Activated CD8-positive, alpha-beta T cell treated with anti-CD3 and anti-CD28 coated beads for 36 hours (primary cell): ENCODE data around the gene GPR158. TPM values are rescaled to one million over a fixed set of nuclear protein-coding genes. Genes with fewer than 3 reads are reported as not detected.

ENCODE experiments used
- ATAC-seq: fragments of 200-7000 bp; cut with Tn5 transposase; one replicate; pipeline ENCODE4 v1.10.0; 2021; ENCODE audit warnings: mild to moderate bottlenecking, moderate library complexity
- CTCF ChIA-PET: fragments of 350-600 bp; sonication (Branson Sonifier 250); formaldehyde crosslinking; loops from one replicate; lab custom pipeline; 2021; ENCODE audit warnings: antibody characterized with exemption; lab: Charles Lee
- POLR2A ChIA-PET: fragments of 350-600 bp; sonication (Branson Sonifier 250); formaldehyde crosslinking; loops from one replicate; lab custom pipeline; 2021; ENCODE audit warnings: antibody characterized with exemption; lab: Charles Lee
- DNase-seq: peaks from one replicate; pipeline ENCODE4 v3.0.0-alpha.2; 2020
- H3K27ac Mint-ChIP-seq: one replicate; pipeline ENCODE4 v1.8.0; 2021; ENCODE audit warnings: mild to moderate bottlenecking, mixed read lengths
- H3K27me3 Mint-ChIP-seq: one replicate; pipeline ENCODE4 v1.8.0; 2021; ENCODE audit warnings: mixed read lengths
- H3K36me3 Mint-ChIP-seq: one replicate; pipeline ENCODE4 v1.8.0; 2021; ENCODE audit warnings: low read depth, mixed read lengths
- H3K4me1 Mint-ChIP-seq: one replicate; pipeline ENCODE4 v1.8.0; 2021; ENCODE audit warnings: low read depth, mixed read lengths
- H3K4me3 Mint-ChIP-seq: one replicate; pipeline ENCODE4 v1.8.0; 2021; ENCODE audit warnings: mild to moderate bottlenecking, moderate library complexity, mixed read lengths
- H3K9me3 Mint-ChIP-seq: one replicate; pipeline ENCODE4 v1.8.0; 2021; ENCODE audit warnings: mixed read lengths
- intact Hi-C: fragments of 100-400 bp; cut with micrococcal nuclease; formaldehyde crosslinking; loops from one replicate; pipeline ENCODE4 v1.10.0; 2022
- total RNA-seq, 2 experiments: library from RNA; stranded (reverse); gene quantifications; one replicate each; pipeline ENCODE4 v1.2.3, GENCODE V29; 2021
- TF ChIP-seq, protein P1 (sequence below): fragments of 200-600 bp; IDR thresholded peaks from one replicate; pipeline ENCODE4 v1.8.0; 2022; ENCODE audit warnings: antibody characterized with exemption, mild to moderate bottlenecking

The GPR158 gene
- total RNA-seq, result not detected

DNA sequence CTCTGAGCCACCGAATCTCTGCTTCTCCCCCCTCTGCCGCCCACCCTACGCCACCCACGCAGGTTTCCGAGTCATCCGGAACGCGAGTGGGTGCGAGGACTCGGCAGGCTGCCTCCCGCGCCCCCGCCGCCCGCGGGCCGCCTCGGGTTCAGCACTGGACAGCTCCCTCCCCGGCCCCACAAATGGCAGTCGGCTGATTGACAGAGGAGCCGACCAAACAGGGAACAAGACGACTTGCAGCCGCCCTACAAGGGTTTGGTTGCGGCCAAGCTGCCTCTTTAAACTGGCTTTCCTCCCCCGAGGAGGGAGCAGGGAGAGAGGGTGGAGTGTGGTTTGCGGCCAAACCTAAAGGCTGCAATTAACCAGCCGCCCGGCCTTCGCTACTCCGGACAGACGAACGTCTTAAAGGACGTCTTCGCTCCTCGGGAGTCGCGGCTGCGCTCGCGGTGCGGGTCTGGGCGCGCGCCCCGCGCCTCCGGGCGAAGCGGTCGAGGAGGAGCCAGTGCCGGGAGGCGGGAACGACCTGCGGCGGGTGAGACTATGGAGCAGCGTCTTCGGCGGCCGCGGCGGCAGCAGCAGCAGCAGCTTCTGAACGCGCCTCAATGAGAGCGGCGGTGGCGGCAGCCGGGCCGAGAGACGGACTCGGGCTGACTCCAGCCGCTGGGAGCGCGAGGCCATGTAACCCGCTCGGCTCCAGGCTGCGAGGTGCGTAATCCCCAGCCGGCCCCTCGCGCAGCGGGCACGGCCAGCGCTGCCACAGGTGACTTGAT, at the start of gene GPR158:
Gene GPR158, plus strand, starts transcription at position 541 of the 770 bp plus-strand sequence. CDS start 420 bp downstream, outside the sequence.
- peaks cover 12% of the 10 kb centered on the region for H3K4me1 Mint-ChIP-seq
- H3K27me3 Mint-ChIP-seq, result peaks cover 49% of the 10 kb centered on the region
- H3K4me3 Mint-ChIP-seq, result peak within 1 kb of the TSS; percentile 14
- no peak within 1 kb of the TSS for H3K27ac Mint-ChIP-seq
- TF ChIP-seq, protein P1, sequence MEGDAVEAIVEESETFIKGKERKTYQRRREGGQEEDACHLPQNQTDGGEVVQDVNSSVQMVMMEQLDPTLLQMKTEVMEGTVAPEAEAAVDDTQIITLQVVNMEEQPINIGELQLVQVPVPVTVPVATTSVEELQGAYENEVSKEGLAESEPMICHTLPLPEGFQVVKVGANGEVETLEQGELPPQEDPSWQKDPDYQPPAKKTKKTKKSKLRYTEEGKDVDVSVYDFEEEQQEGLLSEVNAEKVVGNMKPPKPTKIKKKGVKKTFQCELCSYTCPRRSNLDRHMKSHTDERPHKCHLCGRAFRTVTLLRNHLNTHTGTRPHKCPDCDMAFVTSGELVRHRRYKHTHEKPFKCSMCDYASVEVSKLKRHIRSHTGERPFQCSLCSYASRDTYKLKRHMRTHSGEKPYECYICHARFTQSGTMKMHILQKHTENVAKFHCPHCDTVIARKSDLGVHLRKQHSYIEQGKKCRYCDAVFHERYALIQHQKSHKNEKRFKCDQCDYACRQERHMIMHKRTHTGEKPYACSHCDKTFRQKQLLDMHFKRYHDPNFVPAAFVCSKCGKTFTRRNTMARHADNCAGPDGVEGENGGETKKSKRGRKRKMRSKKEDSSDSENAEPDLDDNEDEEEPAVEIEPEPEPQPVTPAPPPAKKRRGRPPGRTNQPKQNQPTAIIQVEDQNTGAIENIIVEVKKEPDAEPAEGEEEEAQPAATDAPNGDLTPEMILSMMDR, result no peak
- ChIA-PET POLR2A (no interaction called here), CTCF (no interaction called here)
- peaks cover 4% of the 10 kb centered on the region for H3K9me3 Mint-ChIP-seq
- intact Hi-C loops, result no loop called here
- peaks cover 1% of the 10 kb centered on the region for H3K36me3 Mint-ChIP-seq
- ATAC-seq, result peak; percentile 70
- peak; percentile 71 for DNase-seq

DNA sequence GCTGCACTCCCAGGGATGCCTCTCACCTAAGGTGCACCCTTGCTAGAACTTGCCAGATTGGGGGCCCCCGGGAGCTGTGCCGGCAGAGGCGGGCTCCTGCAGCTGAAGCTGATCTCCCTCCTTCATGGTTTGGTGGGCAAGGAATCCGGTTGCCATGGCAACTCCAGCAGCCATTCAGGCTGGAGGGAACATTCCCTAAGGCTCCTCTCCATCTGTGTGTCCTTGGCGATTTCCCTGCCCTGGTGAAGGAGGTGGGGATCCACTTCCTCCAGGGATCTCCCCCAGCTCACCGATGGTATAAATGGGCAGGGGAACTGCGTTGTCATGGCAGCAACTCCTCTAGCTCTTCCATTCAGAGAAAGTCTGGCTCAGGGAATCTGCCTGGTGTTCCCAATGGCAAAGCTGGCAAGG, 49.6 kb upstream of the GPR158 start:
- POLR2A ChIA-PET, result no interaction called here
- CTCF ChIA-PET, result no interaction called here

GRCh38 chr10:25129592-25129991, 45.2 kb upstream of the GPR158 start:
- ChIA-PET CTCF (interaction anchor here (1.4 to 1.5 kb wide), 2 partner anchors 16 to 610 kb away, joined by 3 to 6 read pairs; no protein-coding TSS in a partner anchor), POLR2A (no interaction called here)
- H3K4me3 Mint-ChIP-seq, result no peak overlapping the region
- TF ChIP-seq, protein P1, result no peak
- peaks cover 5% of the 10 kb centered on the region for H3K9me3 Mint-ChIP-seq
- H3K36me3 Mint-ChIP-seq, result no peaks in the 10 kb centered on the region
- no peak for ATAC-seq
- peaks cover 9% of the 10 kb centered on the region for H3K27me3 Mint-ChIP-seq
- H3K4me1 Mint-ChIP-seq, result no peaks in the 10 kb centered on the region
- H3K27ac Mint-ChIP-seq, result no peak overlapping the region
- intact Hi-C loops, result no loop called here
- DNase-seq, result no peak

More for the DNA sequence above, 49.6 kb upstream of the GPR158 start:
- H3K9me3 Mint-ChIP-seq, result peaks cover 2% of the 10 kb centered on the region
- peaks cover 9% of the 10 kb centered on the region for H3K27me3 Mint-ChIP-seq
- TF ChIP-seq, protein P1, result no peak
- no peak for DNase-seq
- no peak overlapping the region for H3K4me3 Mint-ChIP-seq
- intact Hi-C loops, result no loop called here
- H3K4me1 Mint-ChIP-seq, result no peaks in the 10 kb centered on the region
- no peak for ATAC-seq
- no peaks in the 10 kb centered on the region for H3K36me3 Mint-ChIP-seq
- no peak overlapping the region for H3K27ac Mint-ChIP-seq

GRCh38 chr10:25130906-25131305, 43.9 kb upstream of the GPR158 start:
- ChIA-PET POLR2A (no interaction called here), CTCF (no interaction called here)
- Mint-ChIP-seq H3K4me3 (no peak overlapping the region), H3K9me3 (peaks cover 5% of the 10 kb centered on the region), H3K4me1 (no peaks in the 10 kb centered on the region), H3K27ac (no peak overlapping the region), H3K36me3 (no peaks in the 10 kb centered on the region), H3K27me3 (peaks cover 11% of the 10 kb centered on the region)
- no peak for DNase-seq
- TF ChIP-seq, protein P1, result no peak
- intact Hi-C loops, result no loop called here
- no peak for ATAC-seq

DNA sequence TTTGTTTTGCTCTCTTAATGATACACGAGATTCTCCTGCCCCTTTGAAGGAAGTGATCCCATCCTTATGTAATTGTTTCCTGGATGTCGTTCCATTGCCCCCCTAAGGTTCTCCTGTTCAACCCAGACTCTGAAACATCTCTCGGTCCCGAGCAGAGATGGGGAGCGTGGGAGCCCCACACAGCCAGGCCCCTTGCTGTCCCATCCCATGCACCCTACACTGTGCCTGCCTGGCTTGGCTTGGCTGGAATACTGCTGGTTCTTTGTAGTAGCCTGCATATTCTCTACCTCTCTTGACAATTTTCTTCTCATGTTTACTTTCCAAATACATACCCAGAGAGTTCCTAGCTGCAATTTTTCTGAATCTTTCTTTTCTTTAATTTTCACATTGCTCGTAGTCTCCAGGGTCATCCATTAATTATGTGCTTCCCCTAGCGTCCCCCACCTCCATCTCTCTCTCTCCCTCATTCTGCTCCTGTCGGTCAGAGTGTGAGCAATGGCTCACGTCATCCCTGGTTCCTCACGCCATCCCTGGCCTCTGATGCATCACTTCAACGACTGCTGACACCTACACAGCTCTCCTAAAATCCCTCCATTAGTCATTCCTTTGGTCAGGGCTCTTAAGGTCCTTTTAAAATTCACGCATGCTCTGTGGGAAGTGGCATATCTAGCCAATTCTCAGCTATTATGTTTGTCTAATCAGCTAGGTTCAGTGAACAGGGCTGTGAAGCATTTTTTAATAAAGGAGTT, 32.5 kb upstream of the GPR158 start:
- peaks cover 2% of the 10 kb centered on the region for H3K9me3 Mint-ChIP-seq
- no peak overlapping the region for H3K27ac Mint-ChIP-seq
- no peaks in the 10 kb centered on the region for H3K4me1 Mint-ChIP-seq
- H3K27me3 Mint-ChIP-seq, result no peaks in the 10 kb centered on the region
- TF ChIP-seq, protein P1, result no peak
- ATAC-seq, result no peak
- H3K36me3 Mint-ChIP-seq, result no peaks in the 10 kb centered on the region
- DNase-seq, result no peak
- intact Hi-C loops, result no loop called here
- CTCF ChIA-PET, result no interaction called here
- H3K4me3 Mint-ChIP-seq, result no peak overlapping the region
- POLR2A ChIA-PET, result no interaction called here
